Epithelial cell of umbilical artery (primary cell): ENCODE results near the gene SPIN3. TPM values are rescaled to one million over a fixed set of nuclear protein-coding genes. Genes with fewer than 3 reads are reported as not detected.

Experiments used
- total RNA-seq: library from RNA; depleted of rRNA; stranded (reverse); fragments of >200 nt; gene quantifications from 2 replicates; pipeline ENCODE4 v1.2.3, GENCODE V29; 2014

Gene SPIN3
- 2.9 and 6.4 TPM in 2 replicates for total RNA-seq

GRCh38 chrX:56995271-56995994 is at the start of gene SPIN3:
SPIN3 (minus strand) TSS chrX:56995541; CDS start chrX:56994947, 594 bp downstream.

Other genes starting within 250 kb of the SPIN3 start
- gene SPIN2B, start 126.0 kb upstream of the SPIN3 start, total RNA-seq = 6.8 and 7.6 TPM in 2 replicates
- gene SPIN2A, start 141.9 kb upstream of the SPIN3 start, total RNA-seq = not detected in 2 replicates